Calu3 (cell line): ENCODE data around the gene FLT4. TPM values are rescaled to one million over a fixed set of nuclear protein-coding genes. Genes with fewer than 3 reads are reported as not detected.
"Not testable (repeated sequence)": the region's sequence is repeated elsewhere in the genome, so short reads cannot be mapped to it uniquely, and the experiment has no call there.

Experiments used
- BruUV-seq: library from RNA; stranded (reverse); fragments of 400-500 nt; replicated peaks from 2 replicates; lab custom pipeline; 2021; lab: Mats Ljungman, UMichigan
- CTCF ChIA-PET: fragments of 300-600 bp; sonication (Branson Sonifier 250); formaldehyde crosslinking; loops from one replicate; lab custom pipeline; 2022; ENCODE audit warnings: antibody characterized with exemption; lab: Charles Lee
- DNase-seq: peaks from one replicate; pipeline ENCODE4 v3.0.0; 2022
- H3K27ac Mint-ChIP-seq: one replicate; pipeline ENCODE4 v1.8.0; 2022; ENCODE audit warnings: mixed read lengths; ENCODE audit not compliant: unreplicated experiment
- H3K27me3 Mint-ChIP-seq: one replicate; pipeline ENCODE4 v1.8.0; 2022; ENCODE audit warnings: mixed read lengths; ENCODE audit not compliant: unreplicated experiment
- H3K36me3 Mint-ChIP-seq: one replicate; pipeline ENCODE4 v1.8.0; 2022; ENCODE audit warnings: mild to moderate bottlenecking, moderate library complexity, mixed read lengths; ENCODE audit not compliant: insufficient read depth, unreplicated experiment
- H3K4me1 Mint-ChIP-seq: one replicate; pipeline ENCODE4 v1.8.0; 2022; ENCODE audit warnings: mild to moderate bottlenecking, low read depth, mixed read lengths; ENCODE audit not compliant: unreplicated experiment
- H3K4me3 Mint-ChIP-seq: one replicate; pipeline ENCODE4 v1.8.0; 2022; ENCODE audit warnings: mild to moderate bottlenecking, low read depth, moderate library complexity, mixed read lengths; ENCODE audit not compliant: unreplicated experiment
- H3K9me3 Mint-ChIP-seq: one replicate; pipeline ENCODE4 v1.8.0; 2022; ENCODE audit warnings: low read depth, mixed read lengths; ENCODE audit not compliant: unreplicated experiment
- CTCF ChIP-seq: fragments of 200-600 bp; IDR thresholded peaks from one replicate; pipeline ENCODE4 v1.8.0; 2022; ENCODE audit warnings: antibody characterized with exemption; ENCODE audit not compliant: unreplicated experiment
- intact Hi-C: fragments of 100-400 bp; cut with micrococcal nuclease; formaldehyde crosslinking; loops from one replicate; pipeline ENCODE4 v1.10.0; 2022; ENCODE audit not compliant: unreplicated experiment
- total RNA-seq: library from RNA; stranded (reverse); gene quantifications from 2 replicates; pipeline ENCODE4 v1.2.3, GENCODE V29; 2022

The FLT4 gene
- total RNA-seq, 1 experiment from 2014 or later = not detected

GRCh38 chr5:180682560-180682959 is 33.2 kb upstream of the FLT4 start:
- CTCF ChIA-PET = no interaction called here
- no peak overlapping the region for H3K4me3 Mint-ChIP-seq
- peaks cover 53% of the 10 kb centered on the region for H3K27me3 Mint-ChIP-seq
- H3K4me1 Mint-ChIP-seq = no peaks in the 10 kb centered on the region
- no peak overlapping the region for H3K27ac Mint-ChIP-seq
- no peak for TF ChIP-seq CTCF
- BruUV-seq = no TSS peak
- peaks cover 4% of the 10 kb centered on the region for H3K9me3 Mint-ChIP-seq
- no peak for DNase-seq
- no peaks in the 10 kb centered on the region for H3K36me3 Mint-ChIP-seq
- intact Hi-C loops = no loop called here

GRCh38 chr5:180682008-180682407 is 32.6 kb upstream of the FLT4 start:
- H3K36me3 Mint-ChIP-seq, intact Hi-C loops, H3K4me3 Mint-ChIP-seq, DNase-seq, BruUV-seq, H3K4me1 Mint-ChIP-seq, CTCF ChIA-PET, H3K27ac Mint-ChIP-seq, H3K9me3 Mint-ChIP-seq: not testable (repeated sequence)
- H3K27me3 Mint-ChIP-seq = peaks cover 53% of the 10 kb centered on the region

GRCh38 chr5:180678319-180678718 is 28.9 kb upstream of the FLT4 start:
- not testable (repeated sequence) for H3K4me3 Mint-ChIP-seq, H3K36me3 Mint-ChIP-seq, H3K9me3 Mint-ChIP-seq, H3K27ac Mint-ChIP-seq, BruUV-seq, DNase-seq, H3K4me1 Mint-ChIP-seq
- H3K27me3 Mint-ChIP-seq = peaks cover 32% of the 10 kb centered on the region
- CTCF ChIA-PET = interaction anchor here (0.6 kb wide), 1 partner anchor 125 kb away, joined by 6 read pairs; no protein-coding TSS in a partner anchor
- intact Hi-C loops = loop anchor here (10.0 kb wide), 1 partner anchor 1844 kb away; no protein-coding TSS in a partner anchor

GRCh38 chr5:180675036-180675635 is 25.7 kb upstream of the FLT4 start:
- DNase-seq = no peak
- intact Hi-C loops = loop anchor here (10.0 kb wide), 1 partner anchor 1840 kb away; no protein-coding TSS in a partner anchor
- Mint-ChIP-seq H3K36me3 (no peaks in the 10 kb centered on the region), H3K9me3 (peaks cover 4% of the 10 kb centered on the region), H3K4me1 (peaks cover 8% of the 10 kb centered on the region), H3K4me3 (no peak overlapping the region), H3K27ac (no peak overlapping the region), H3K27me3 (peaks cover 24% of the 10 kb centered on the region)
- CTCF ChIA-PET = no interaction called here
- BruUV-seq = no TSS peak
- TF ChIP-seq CTCF = no peak

- DNase-seq, H3K27ac Mint-ChIP-seq, CTCF ChIA-PET, H3K4me1 Mint-ChIP-seq, H3K9me3 Mint-ChIP-seq, BruUV-seq, H3K36me3 Mint-ChIP-seq, H3K4me3 Mint-ChIP-seq: not testable (repeated sequence)
- intact Hi-C loops = loop anchor here (5.0 to 10.0 kb wide), 2 partner anchors 43 to 1839 kb away; no protein-coding TSS in a partner anchor
- H3K27me3 Mint-ChIP-seq = peaks cover 35% of the 10 kb centered on the region
Observed at GRCh38 chr5:180674090-180674475, 24.7 kb upstream of the FLT4 start.
